Measurements from ENCODE around the gene ACVR1. TPM values are rescaled to one million over a fixed set of nuclear protein-coding genes. Genes with fewer than 3 reads are reported as not detected.
A peak's percentile ranks its signal among the peaks of the same experiment; 100 is the strongest.

ACVR1 gene
- total and polyA plus RNA-seq, 9 of the 15 experiments (the other 6 are each of a cell fraction or from before 2014, with no cell fraction given), result 3.8 to 14.3 (median 6.9) TPM

GRCh38 chr2:157691695-157692094 lies 184.4 kb downstream of the ACVR1 start (continued):
- TF ChIP-seq MBD1 (CRISPR knock-in tag; IDR thresholded peaks at IDR 0.05), result no peak
- no peak for TF ChIP-seq CBX5 (IDR thresholded peaks at IDR 0.05; ENCODE audit: borderline replicate concordance, low read depth)
- TF ChIP-seq BDP1 (IDR thresholded peaks at IDR 0.05; ENCODE audit: insufficient read depth, insufficient read length), result no peak
- no peak for TF ChIP-seq NR2C1 (IDR thresholded peaks at IDR 0.05)
- TF ChIP-seq NR2C1 (tag; IDR thresholded peaks at IDR 0.05), result no peak
- no peak for TF ChIP-seq E4F1 (CRISPR knock-in tag; IDR thresholded peaks at IDR 0.05; ENCODE audit: borderline replicate concordance)
- TF ChIP-seq STAT6 (CRISPR knock-in tag; IDR thresholded peaks at IDR 0.05), result no peak
- TF ChIP-seq PHF21A (IDR thresholded peaks at IDR 0.05; ENCODE audit: borderline replicate concordance, low read depth), result no peak
- no peak for TF ChIP-seq RNF2 (IDR thresholded peaks at IDR 0.05)
- no peak for TF ChIP-seq THAP12 (CRISPR knock-in tag; IDR thresholded peaks at IDR 0.05)
- TF ChIP-seq TAF9B (IDR thresholded peaks at IDR 0.05; ENCODE audit: partially characterized antibody), result peak; percentile 40
- TF ChIP-seq EWSR1 (IDR thresholded peaks at IDR 0.05; ENCODE audit: borderline replicate concordance, low read depth, partially characterized antibody), result no peak
- peak; percentile 73 for TF ChIP-seq DACH1 (IDR thresholded peaks at IDR 0.05; ENCODE audit: partially characterized antibody)
- TF ChIP-seq SMARCC2 (IDR thresholded peaks at IDR 0.05; ENCODE audit: low read depth), result no peak
- no peak for TF ChIP-seq COPS2 (conservative IDR thresholded peaks at IDR 0.05)

All from K562 (cell line).